Measurements from ENCODE around the gene FOXN3. TPM values are rescaled to one million over a fixed set of nuclear protein-coding genes. Genes with fewer than 3 reads are reported as not detected.

FOXN3 gene
- total RNA-seq, 4 donors from 2014 or later, result 98.7 to 116 (median 103) TPM

- 92 to 94% methylated on average over 4 of the region's 4 CpGs for WGBS, 2 donors
- H3K9me3 ChIP-seq, result no peaks in the 10 kb centered on the region
- no peak overlapping the region for H3K4me3 ChIP-seq
- H3K4me1 ChIP-seq, result peaks cover 0 to 12% (median 0%) of the 10 kb centered on the region in 4 donors
- peaks cover 0 to 4% (median 0%) of the 10 kb centered on the region in 3 donors for H3K36me3 ChIP-seq
- DNase-seq (ENCODE audit: low spot score in 2 of 2), result no peak
- no peak for TF ChIP-seq POLR2A (IDR thresholded peaks at IDR 0.05)
- no peak for TF ChIP-seq CTCF (IDR thresholded peaks at IDR 0.05)
- TF ChIP-seq EP300 (IDR thresholded peaks at IDR 0.05), result no peak
- no peaks in the 10 kb centered on the region for H3K27me3 ChIP-seq
- H3K27ac ChIP-seq, result no peak overlapping the region
Observed at GRCh38 chr14:89317051-89317691, 99.9 kb downstream of the FOXN3 start.

- Histone ChIP-seq H3K36me3 (peaks cover 0 to 4% (median 0%) of the 10 kb centered on the region in 3 donors), H3K27ac (no peak overlapping the region), H3K27me3 (no peaks in the 10 kb centered on the region), H3K4me1 (peaks cover 0 to 3% (median 0%) of the 10 kb centered on the region in 4 donors), H3K9me3 (no peaks in the 10 kb centered on the region), H3K4me3 (no peak overlapping the region)
- TF ChIP-seq CTCF (IDR thresholded peaks at IDR 0.05), result no peak
- TF ChIP-seq EP300 (IDR thresholded peaks at IDR 0.05), result no peak
- TF ChIP-seq POLR2A (IDR thresholded peaks at IDR 0.05), result no peak
- 74 to 89% methylated on average over 10 of the region's 10 CpGs for WGBS, 2 donors
- no peak for DNase-seq (ENCODE audit: low spot score in 2 of 2)
Observed at GRCh38 chr14:89315493-89316470, 101.3 kb downstream of the FOXN3 start.

GRCh38 chr14:89314274-89314673 lies 102.8 kb downstream of the FOXN3 start:
- H3K27me3 ChIP-seq, result no peaks in the 10 kb centered on the region
- no peak for DNase-seq (ENCODE audit: low spot score in 2 of 2)
- peaks cover 0 to 4% (median 0%) of the 10 kb centered on the region in 3 donors for H3K36me3 ChIP-seq
- TF ChIP-seq POLR2A (IDR thresholded peaks at IDR 0.05) (no peak), EP300 (IDR thresholded peaks at IDR 0.05) (no peak), CTCF (IDR thresholded peaks at IDR 0.05) (no peak)
- no peaks in the 10 kb centered on the region for H3K4me1 ChIP-seq
- H3K4me3 ChIP-seq, result no peak overlapping the region
- no peaks in the 10 kb centered on the region for H3K9me3 ChIP-seq
- 95 to 98% methylated on average over 2 of the region's 2 CpGs for WGBS, 2 donors
- H3K27ac ChIP-seq, result no peak overlapping the region

- 91 to 96% methylated on average over 5 of the region's 5 CpGs for WGBS, 2 donors
- peaks cover 0 to 4% (median 0%) of the 10 kb centered on the region in 3 donors for H3K36me3 ChIP-seq
Observed at GRCh38 chr14:89312932-89313331, 104.1 kb downstream of the FOXN3 start.

More at GRCh38 chr14:89312932-89313331, 104.1 kb downstream of the FOXN3 start:
- no peak overlapping the region for H3K4me3 ChIP-seq
- H3K4me1 ChIP-seq, result peaks cover 0 to 9% (median 2%) of the 10 kb centered on the region in 4 donors
- no peak for DNase-seq (ENCODE audit: low spot score in 2 of 2)
- no peaks in the 10 kb centered on the region for H3K9me3 ChIP-seq
- H3K27ac ChIP-seq, result no peak overlapping the region
- H3K27me3 ChIP-seq, result no peaks in the 10 kb centered on the region
- TF ChIP-seq POLR2A (IDR thresholded peaks at IDR 0.05) (no peak), EP300 (IDR thresholded peaks at IDR 0.05) (no peak), CTCF (IDR thresholded peaks at IDR 0.05) (no peak)
